H1 (cell line): Measurements from ENCODE around the gene TPRG1L. TPM values are rescaled to one million over a fixed set of nuclear protein-coding genes. Genes with fewer than 3 reads are reported as not detected.

ENCODE experiments used
- GTF2F1 ChIP-seq: IDR thresholded peaks from 2 replicates; pipeline ENCODE4 v1.6.1; 2012; ENCODE audit warnings: low read depth, low read length, improper control_type of control experiment, borderline replicate concordance
- polyA plus RNA-seq, 7 experiments: library from polyadenylated mRNA; depleted of rRNA in 3 of 7; stranded (reverse) in 5 of 7; unstranded in 2 of 7; fragments of >200 nt in 5 of 7; fragments of 200-250 nt in 2 of 7; gene quantifications; 1 replicate in 5 of 7; 2 replicates in 1 of 7; 4 replicates in 1 of 7; pipeline versions ENCODE4 v1.2.1 to v1.2.3, GENCODE V29; 2011 to 2013; ENCODE audit warnings: missing spikeins in 2 of 7, mixed read lengths in 2 of 7
- total RNA-seq: library from RNA; stranded (reverse); fragmentation: NEBNext Ultra II Directional; extraction: Animal tissue kit (Norgen Biotek cat#: 25700); gene quantifications from 2 replicates; pipeline ENCODE4 v1.2.1, GENCODE V29; 2021

TPRG1L gene
- total and polyA plus RNA-seq, 2 of the 8 experiments (the other 6 are each of a cell fraction or from before 2014, with no cell fraction given) = 21.7 to 22.3 TPM

- no peak for TF ChIP-seq GTF2F1
Measured at GRCh38 chr1:3677484-3677883, 52.7 kb downstream of the TPRG1L start (continued).
